GM12873 (cell line): ENCODE results near the gene FAU.

Source experiments
- TF ChIP-seq, protein P1 (sequence below): IDR thresholded peaks from 2 replicates; pipeline ENCODE4 v1.5.1; 2012; ENCODE audit warnings: low read depth, mild to moderate bottlenecking, moderate library complexity, low read length, control low read depth; ENCODE audit not compliant: insufficient read depth; ENCODE audit errors: missing control alignments

Gene FAU

DNA sequence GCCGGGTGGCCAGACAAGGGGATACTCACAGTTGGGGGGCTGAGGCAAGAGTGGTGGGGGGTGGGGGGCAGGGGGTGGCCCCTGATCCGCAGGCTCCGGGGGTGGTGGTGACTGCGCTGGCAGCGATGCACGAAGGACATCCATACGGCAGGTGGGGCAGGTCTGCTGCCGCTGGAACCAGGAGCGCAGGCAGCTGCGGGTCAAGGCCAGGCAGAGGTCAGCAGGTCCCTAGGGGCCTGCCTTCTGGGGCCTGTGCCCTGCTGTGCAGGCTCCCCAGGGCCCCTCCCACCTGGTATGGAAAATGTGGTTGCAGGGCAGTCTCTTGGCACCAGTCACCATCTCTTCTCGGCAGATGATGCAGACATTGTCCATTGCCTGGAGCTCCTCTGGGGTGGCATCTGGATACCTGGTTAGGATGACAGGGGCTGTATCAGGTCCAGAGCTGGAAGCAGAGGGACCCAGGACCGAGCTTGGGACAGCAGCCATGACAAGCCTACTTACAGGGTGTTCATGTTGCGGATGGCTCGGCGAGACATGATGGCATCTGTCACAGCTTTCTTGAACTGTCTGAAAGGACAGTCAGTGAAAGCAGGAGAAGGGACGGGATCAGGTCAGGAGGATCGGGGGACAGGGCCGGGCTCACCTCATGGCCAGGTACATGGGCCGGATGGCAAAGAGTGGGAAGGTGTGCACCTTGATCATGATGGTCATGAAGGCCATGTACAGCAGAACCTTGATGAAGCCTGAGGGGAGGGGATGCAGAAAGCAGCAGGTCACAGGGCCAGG, 8.9 kb upstream of the FAU start:
- TF ChIP-seq, protein P1, sequence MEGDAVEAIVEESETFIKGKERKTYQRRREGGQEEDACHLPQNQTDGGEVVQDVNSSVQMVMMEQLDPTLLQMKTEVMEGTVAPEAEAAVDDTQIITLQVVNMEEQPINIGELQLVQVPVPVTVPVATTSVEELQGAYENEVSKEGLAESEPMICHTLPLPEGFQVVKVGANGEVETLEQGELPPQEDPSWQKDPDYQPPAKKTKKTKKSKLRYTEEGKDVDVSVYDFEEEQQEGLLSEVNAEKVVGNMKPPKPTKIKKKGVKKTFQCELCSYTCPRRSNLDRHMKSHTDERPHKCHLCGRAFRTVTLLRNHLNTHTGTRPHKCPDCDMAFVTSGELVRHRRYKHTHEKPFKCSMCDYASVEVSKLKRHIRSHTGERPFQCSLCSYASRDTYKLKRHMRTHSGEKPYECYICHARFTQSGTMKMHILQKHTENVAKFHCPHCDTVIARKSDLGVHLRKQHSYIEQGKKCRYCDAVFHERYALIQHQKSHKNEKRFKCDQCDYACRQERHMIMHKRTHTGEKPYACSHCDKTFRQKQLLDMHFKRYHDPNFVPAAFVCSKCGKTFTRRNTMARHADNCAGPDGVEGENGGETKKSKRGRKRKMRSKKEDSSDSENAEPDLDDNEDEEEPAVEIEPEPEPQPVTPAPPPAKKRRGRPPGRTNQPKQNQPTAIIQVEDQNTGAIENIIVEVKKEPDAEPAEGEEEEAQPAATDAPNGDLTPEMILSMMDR = no peak

DNA sequence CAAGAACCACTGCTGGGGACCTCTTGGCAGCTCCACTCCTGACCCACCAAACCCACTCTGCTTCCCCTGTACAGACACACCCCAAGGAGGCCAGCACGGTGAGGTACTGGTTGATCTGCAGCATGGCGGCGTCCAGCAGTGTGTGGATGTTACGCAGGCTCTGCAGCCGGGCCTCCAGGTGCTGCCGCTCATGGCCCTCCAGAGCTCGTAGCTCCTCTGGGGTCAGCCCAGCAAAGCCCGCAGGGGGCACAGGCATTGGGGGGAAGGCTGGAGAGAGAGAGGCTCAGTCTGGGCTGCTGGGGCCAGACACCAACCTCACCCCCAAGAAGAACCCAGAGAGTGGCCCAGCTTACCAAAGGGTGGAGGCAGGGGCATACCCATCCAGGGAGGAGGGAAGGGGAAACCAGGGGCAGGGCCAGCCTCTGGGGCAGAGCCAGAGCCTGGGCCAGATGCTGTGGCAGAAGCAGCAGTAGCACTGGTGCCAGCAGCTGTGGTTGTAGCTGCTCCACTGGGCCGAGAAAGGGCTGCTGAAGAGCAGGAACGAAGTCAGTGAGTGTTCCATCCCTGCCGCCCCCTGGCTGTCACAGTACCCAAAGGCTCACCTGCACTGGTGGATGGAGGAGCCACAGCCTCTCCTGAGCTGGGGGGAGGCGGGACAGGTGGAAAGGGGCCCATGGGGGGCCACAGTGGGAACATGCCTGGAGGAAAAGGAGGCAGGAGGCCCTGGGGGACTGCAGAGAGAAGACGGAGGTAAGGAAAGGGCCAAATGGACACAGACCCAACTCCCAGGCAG, 7.9 kb upstream of the FAU start:
- TF ChIP-seq, protein P1 = peak; percentile 8

DNA sequence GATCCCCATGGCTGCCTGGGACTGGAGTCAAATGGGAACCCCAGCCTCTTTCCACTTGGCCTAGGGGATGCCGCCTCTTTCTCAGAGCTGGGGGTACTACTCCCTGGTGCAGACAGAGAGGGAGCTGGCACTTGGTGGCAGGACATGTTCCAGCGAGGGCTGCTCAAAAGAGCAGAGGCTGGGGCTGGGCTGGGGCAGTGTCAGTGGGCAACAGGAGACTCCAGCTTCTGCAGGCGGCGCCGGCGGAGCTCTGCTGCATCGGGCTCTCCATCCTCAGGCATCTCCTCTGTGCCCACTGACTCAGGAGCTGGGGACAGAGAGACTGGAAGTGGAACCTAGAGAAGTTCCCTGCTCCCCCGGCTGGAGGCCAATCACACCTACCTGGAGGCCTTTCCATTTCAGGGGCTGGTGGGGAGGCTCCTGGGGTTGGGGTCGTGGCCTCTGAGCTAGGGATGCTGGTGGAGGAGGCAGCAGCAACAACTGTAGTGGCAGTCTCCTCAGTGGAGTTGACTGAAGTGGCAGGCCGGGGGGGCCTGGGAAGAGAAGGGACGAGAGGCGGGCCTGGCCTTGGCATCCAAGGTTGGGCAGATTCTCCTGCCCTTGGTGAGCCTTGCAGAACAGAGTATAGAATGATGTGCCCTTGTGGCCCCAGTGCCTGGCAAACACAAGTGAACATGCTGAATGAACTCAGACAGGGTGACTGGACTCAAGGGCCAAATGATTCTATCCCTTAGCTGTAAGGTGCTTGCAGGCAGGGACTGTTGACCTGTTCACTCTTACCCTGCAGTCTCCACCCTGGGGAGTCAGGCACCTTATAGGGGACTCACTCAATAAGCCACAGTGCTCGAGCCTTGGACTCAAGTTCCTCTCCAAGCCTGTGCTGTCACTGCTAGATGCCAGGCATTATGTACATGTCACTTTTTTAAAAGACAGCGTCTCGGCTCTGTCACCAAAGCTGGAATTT, 6.5 kb upstream of the FAU start:
- TF ChIP-seq, protein P1 = no peak

DNA sequence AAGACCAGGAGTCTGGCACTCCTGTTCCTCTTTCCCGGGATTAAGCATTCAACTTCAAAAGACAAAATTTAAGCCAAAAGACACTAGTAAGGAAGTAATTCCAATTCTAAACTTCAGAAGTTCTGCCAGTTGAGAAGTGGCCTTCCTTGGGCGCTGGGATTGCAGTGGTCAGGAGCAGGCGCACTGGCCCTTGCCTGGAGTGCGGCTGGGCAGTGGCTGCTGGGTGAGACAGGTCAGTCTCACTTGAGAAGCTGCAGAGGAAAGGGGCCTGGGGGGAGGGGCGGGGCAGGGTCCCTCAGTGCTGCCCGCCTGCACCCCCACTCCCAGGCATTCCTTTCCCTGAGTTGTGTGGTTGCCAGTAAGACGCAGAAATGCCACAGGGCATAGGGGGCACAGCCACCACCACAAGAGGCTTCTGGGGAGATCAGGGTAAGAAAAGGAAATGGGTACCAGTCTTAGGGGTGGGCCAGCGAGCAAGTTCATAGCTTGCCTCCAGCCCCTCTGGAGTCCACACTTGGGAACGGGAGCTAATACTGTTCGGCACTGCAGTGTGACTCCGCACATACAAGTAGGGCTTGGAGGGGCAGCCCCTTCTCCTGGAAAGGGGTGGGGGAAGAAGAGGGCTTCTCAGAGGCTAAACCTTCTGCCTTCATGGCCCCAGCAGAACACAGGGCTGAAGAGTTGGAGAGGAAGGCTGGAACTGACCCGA, 5.7 kb upstream of the FAU start:
- TF ChIP-seq, protein P1 = no peak

DNA sequence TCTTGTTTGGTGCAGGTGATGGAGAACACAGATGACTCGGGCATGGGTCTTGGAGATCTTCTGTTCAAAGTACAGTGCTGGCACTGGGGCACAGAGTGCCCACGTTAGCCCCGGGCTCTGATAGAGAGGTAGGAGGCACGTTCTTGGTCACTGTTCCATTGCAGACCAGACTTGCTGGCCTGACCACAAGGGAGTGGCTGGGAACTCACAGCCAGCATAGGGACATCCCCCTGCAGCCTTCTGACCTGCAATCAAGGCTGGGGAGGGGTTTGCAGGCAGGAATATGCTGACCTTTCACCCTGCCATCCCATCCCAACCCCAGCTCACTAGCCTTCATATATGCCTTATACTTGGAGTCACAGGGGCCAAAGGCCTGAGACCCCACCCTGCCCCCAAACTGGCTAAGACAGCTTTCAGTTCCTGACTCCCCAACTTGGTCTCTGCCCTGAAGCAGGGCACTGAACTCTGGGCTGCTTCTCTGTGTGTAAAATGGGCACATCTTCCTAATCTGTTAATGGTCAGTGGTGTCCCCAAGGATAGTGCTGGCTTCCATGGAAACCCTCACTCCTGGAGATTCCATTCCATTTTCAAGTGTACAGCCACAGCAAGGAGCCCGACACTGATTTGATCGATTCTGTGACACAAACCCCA, 4.8 kb upstream of the FAU start:
- TF ChIP-seq, protein P1 = no peak

DNA sequence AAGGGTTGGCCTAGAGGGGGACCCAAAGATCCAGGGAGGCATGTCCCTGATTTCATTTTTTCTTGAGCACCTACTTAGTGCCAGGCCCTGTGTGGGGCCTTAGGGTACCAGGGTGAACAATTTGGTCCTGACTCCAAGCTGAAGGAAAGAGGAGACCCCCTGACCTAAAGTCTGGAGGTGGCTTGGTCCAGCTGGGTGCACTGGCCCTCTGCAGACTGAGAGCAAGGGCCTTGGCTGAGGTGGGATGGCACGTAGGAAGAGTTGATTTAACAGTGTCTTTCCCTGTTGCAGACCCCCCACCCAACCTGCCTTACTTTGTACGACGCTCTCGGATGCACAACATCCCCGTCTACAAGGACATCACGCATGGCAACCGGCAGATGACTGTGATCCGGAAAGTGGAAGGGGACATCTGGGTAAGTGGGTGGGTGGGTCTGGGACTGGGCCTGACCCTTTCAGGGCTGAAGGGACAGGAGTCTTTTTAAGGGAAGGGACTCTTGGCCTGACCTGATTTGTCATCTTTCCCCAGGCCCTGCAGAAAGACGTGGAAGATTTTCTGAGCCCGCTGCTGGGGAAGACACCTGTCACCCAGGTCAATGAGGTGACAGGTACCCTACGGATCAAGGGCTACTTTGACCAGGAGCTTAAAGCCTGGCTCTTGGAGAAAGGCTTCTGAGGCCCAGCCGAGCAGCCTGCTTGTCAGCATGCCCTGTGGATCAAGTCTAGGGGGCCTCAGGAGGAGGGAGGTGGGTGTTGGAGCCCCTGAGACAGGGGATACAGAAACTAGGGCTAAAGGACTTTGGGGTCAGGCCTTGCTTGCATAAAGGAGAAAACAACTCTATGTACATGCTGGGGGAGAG, 3.5 kb upstream of the FAU start:
- TF ChIP-seq, protein P1 = no peak
